Fibroblast of lung (primary cell): ENCODE results near the gene TTLL6. TPM values are rescaled to one million over a fixed set of nuclear protein-coding genes. Genes with fewer than 3 reads are reported as not detected.

Experiments
- DNase-seq, 2 donors: peaks; one replicate each; pipeline versions ENCODE4 v3.0.0 to v3.0.0-alpha.2; 2010; ENCODE audit warnings: low read depth in 2 of 2
- H2AFZ ChIP-seq: 2 replicates; pipeline ENCODE4 v1.5.1; 2012; ENCODE audit warnings: low read length, control low read depth, inconsistent platforms
- H3K27ac ChIP-seq: 2 replicates; pipeline ENCODE4 v1.5.1; 2011; ENCODE audit warnings: low read length, control low read depth; ENCODE audit not compliant: insufficient read depth
- H3K27me3 ChIP-seq: 2 replicates; pipeline ENCODE4 v1.5.1; 2011; ENCODE audit warnings: mild to moderate bottlenecking, low read length; ENCODE audit not compliant: control insufficient read depth, insufficient read depth
- H3K36me3 ChIP-seq: 2 replicates; pipeline ENCODE4 v1.5.1; 2011; ENCODE audit warnings: low read length; ENCODE audit not compliant: control insufficient read depth, insufficient read depth
- H3K4me1 ChIP-seq: 2 replicates; pipeline ENCODE4 v1.5.1; 2011; ENCODE audit warnings: low read length; ENCODE audit not compliant: control insufficient read depth, insufficient read depth; ENCODE audit errors: extremely low read depth
- H3K4me2 ChIP-seq: 2 replicates; pipeline ENCODE4 v1.5.1; 2011; ENCODE audit warnings: low read length, control low read depth; ENCODE audit not compliant: insufficient read depth; ENCODE audit errors: extremely low read depth
- H3K4me3 ChIP-seq, 4 experiments: fragments of 200-600 bp in 1 of 4; sonication (generic) in 1 of 4; replicated peaks in 1 of 4; 2 replicates each; pipeline ENCODE4 v1.5.1; 2011 to 2016; ENCODE audit warnings: low read length in 4 of 4, low read depth in 3 of 4, mild to moderate bottlenecking in 3 of 4, control low read depth in 2 of 4, inconsistent platforms in 1 of 4, mixed read lengths in 1 of 4; ENCODE audit not compliant: insufficient read depth in 1 of 4; ENCODE audit errors: control extremely low read depth in 1 of 4
- H3K79me2 ChIP-seq: 2 replicates; pipeline ENCODE4 v1.5.1; 2012; ENCODE audit warnings: mild to moderate bottlenecking, low read length, inconsistent platforms; ENCODE audit not compliant: control insufficient read depth, insufficient read depth
- H3K9ac ChIP-seq: 2 replicates; pipeline ENCODE4 v1.5.1; 2011; ENCODE audit warnings: mild to moderate bottlenecking, low read length, control low read depth; ENCODE audit not compliant: insufficient read depth
- H3K9me3 ChIP-seq: 2 replicates; pipeline ENCODE4 v1.5.1; 2012; ENCODE audit warnings: low read depth, low read length; ENCODE audit not compliant: control insufficient read depth, insufficient read depth
- H4K20me1 ChIP-seq: 2 replicates; pipeline ENCODE4 v1.5.1; 2011; ENCODE audit warnings: low read length; ENCODE audit not compliant: control insufficient read depth, insufficient read depth; ENCODE audit errors: extremely low read depth
- EZH2 ChIP-seq: IDR thresholded peaks from 2 replicates; pipeline ENCODE4 v1.5.1; 2012; ENCODE audit warnings: low read length, control low read depth, mild to moderate bottlenecking; ENCODE audit errors: missing control alignments
- polyA plus RNA-seq, 2 donors: library from polyadenylated mRNA; depleted of rRNA in 1 of 2; stranded (reverse) in 1 of 2; unstranded in 1 of 2; fragments of >200 nt; gene quantifications; 2 replicates each; pipeline ENCODE4 v1.2.1, GENCODE V29; 2011 to 2012; ENCODE audit warnings: missing spikeins in 1 of 2
- total RNA-seq: library from RNA; depleted of rRNA; stranded (reverse); fragments of >200 nt; gene quantifications from 2 replicates; pipeline ENCODE4 v1.2.1, GENCODE V29; 2014
- TF ChIP-seq, protein P1 (sequence below), 2 donors: IDR thresholded peaks in 1 of 2; conservative IDR thresholded peaks in 1 of 2; 1 replicate in 1 of 2; 2 replicates in 1 of 2; pipeline ENCODE4 v1.5.1; 2011 to 2012; ENCODE audit warnings: low read length in 2 of 2, control low read depth in 1 of 2, inconsistent platforms in 1 of 2, low read depth in 1 of 2, mild to moderate bottlenecking in 1 of 2

TTLL6 gene
- total and polyA plus RNA-seq, 2 donors (not counting 1 experiment from before 2014, with no cell fraction given), result 0.17 TPM; not detected in 1

- TF ChIP-seq, protein P1, sequence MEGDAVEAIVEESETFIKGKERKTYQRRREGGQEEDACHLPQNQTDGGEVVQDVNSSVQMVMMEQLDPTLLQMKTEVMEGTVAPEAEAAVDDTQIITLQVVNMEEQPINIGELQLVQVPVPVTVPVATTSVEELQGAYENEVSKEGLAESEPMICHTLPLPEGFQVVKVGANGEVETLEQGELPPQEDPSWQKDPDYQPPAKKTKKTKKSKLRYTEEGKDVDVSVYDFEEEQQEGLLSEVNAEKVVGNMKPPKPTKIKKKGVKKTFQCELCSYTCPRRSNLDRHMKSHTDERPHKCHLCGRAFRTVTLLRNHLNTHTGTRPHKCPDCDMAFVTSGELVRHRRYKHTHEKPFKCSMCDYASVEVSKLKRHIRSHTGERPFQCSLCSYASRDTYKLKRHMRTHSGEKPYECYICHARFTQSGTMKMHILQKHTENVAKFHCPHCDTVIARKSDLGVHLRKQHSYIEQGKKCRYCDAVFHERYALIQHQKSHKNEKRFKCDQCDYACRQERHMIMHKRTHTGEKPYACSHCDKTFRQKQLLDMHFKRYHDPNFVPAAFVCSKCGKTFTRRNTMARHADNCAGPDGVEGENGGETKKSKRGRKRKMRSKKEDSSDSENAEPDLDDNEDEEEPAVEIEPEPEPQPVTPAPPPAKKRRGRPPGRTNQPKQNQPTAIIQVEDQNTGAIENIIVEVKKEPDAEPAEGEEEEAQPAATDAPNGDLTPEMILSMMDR (conservative IDR thresholded peaks at IDR 0.05 in 1 of 2, IDR thresholded peaks at IDR 0.05 in 1 of 2; ENCODE audit: low read depth in 1 of 2, low read length in 2 of 2), result no peak
- TF ChIP-seq EZH2, result no peak
- Histone ChIP-seq H3K9ac (no peak overlapping the region), H3K36me3 (no peaks in the 10 kb centered on the region), H3K4me2 (no peak overlapping the region), H3K79me2 (no peaks in the 10 kb centered on the region), H3K9me3 (no peaks in the 10 kb centered on the region), H3K27me3 (peaks cover 5% of the 10 kb centered on the region), H3K27ac (no peak overlapping the region), H3K4me1 (no peaks in the 10 kb centered on the region), H2AFZ (no peak overlapping the region), H4K20me1 (no peaks in the 10 kb centered on the region), H3K4me3 (no peak overlapping the region)
- no peak for DNase-seq
These were observed 46.1 kb downstream of the TTLL6 start for GRCh38 chr17:48770954-48771353.

DNA sequence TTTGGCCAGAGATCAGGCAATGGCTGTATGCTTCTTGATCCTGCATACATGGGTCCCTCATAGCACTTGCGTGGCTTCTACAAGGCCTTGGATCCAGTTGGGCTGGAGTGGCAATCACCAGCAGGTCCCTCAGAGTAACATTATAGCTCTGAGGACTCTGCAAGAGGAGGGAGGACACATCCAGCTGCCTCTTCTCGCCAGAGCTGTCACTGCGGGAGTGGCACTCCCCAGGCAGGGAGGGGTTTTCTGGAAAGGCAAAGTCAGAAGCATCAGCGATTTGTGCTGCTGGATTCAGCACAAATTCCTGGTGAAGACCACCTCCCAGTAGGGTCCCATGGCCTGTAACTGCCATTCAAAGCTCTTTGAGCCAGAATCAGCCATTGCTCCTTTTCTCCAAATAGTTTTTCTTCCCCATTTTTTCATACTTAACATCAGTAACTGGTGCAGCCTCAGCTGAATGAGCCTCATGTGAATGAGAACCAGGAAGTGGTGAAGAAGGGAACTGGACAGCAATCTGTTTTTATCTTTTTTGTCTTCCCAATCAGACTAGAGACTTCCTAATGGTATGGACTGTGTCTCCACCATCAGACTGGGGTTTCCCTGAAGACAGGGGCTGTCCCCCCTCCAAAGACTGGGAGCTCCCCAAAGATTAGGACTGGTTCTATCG lies 47.9 kb downstream of the TTLL6 start:
- no peak for TF ChIP-seq EZH2
- TF ChIP-seq, protein P1 (conservative IDR thresholded peaks at IDR 0.05 in 1 of 2, IDR thresholded peaks at IDR 0.05 in 1 of 2; ENCODE audit: low read depth in 1 of 2, low read length in 2 of 2), result no peak
- no peak for DNase-seq
- H3K4me3 ChIP-seq, result no peak overlapping the region
- H3K4me1 ChIP-seq, result no peaks in the 10 kb centered on the region
- no peaks in the 10 kb centered on the region for H3K9me3 ChIP-seq
- H3K79me2 ChIP-seq, result no peaks in the 10 kb centered on the region
- H3K4me2 ChIP-seq, result no peak overlapping the region
- no peak overlapping the region for H2AFZ ChIP-seq
- H3K36me3 ChIP-seq, result no peaks in the 10 kb centered on the region
- H4K20me1 ChIP-seq, result no peaks in the 10 kb centered on the region
- no peak overlapping the region for H3K9ac ChIP-seq
- no peak overlapping the region for H3K27ac ChIP-seq
- H3K27me3 ChIP-seq, result peaks cover 8% of the 10 kb centered on the region

DNA sequence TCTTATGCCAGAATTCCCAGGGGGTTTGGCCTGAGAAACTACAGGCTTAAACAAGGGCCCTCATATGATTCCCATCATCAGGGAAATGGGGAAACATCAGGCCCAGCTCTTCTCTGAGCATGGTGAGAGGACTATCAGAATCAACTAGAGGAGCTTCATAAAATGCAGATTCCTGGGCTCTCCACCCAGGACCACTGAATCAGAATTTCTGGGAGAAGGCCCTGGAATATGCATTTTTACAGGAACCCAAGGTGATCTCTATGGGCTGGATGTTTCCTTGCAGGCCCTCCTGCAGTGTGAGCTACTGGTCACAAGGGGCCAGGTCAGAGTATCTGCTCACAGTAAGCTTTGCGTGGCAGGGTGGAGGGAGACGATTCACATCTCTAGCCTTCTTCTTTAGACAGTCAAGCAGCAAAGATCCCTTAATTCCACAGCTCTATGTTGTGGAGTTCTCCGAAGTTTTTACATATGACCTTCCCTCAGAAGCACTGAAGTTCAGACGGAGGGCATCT lies 49.7 kb downstream of the TTLL6 start:
- Histone ChIP-seq H3K36me3 (no peaks in the 10 kb centered on the region), H2AFZ (no peak overlapping the region), H3K4me3 (no peak overlapping the region), H3K4me1 (no peaks in the 10 kb centered on the region), H4K20me1 (no peaks in the 10 kb centered on the region), H3K27me3 (peaks cover 17% of the 10 kb centered on the region), H3K79me2 (no peaks in the 10 kb centered on the region), H3K27ac (no peak overlapping the region), H3K9me3 (no peaks in the 10 kb centered on the region), H3K4me2 (no peak overlapping the region), H3K9ac (no peak overlapping the region)
- TF ChIP-seq EZH2, result no peak
- TF ChIP-seq, protein P1 (conservative IDR thresholded peaks at IDR 0.05 in 1 of 2, IDR thresholded peaks at IDR 0.05 in 1 of 2; ENCODE audit: low read depth in 1 of 2, low read length in 2 of 2), result no peak
- no peak for DNase-seq
